WTC11 (cell line): Measurements from ENCODE around the gene KCTD11.

Source experiments
- ATF1 ChIP-seq: sonication (generic); formaldehyde crosslinking; IDR thresholded peaks from 2 replicates; pipeline ENCODE4 v1.8.1; 2023; ENCODE audit warnings: mild to moderate bottlenecking, moderate library complexity, missing genetic modification reagents
- CTCF ChIP-seq: fragments of 200-600 bp; IDR thresholded peaks from 2 replicates; pipeline ENCODE4 v1.8.0; 2022; ENCODE audit warnings: antibody characterized with exemption
- FOXK1 ChIP-seq: sonication (generic); formaldehyde crosslinking; IDR thresholded peaks from 2 replicates; pipeline ENCODE4 v1.8.0; 2022; ENCODE audit warnings: mild to moderate bottlenecking, moderate library complexity, missing genetic modification reagents
- FOXP1 ChIP-seq: sonication (generic); formaldehyde crosslinking; IDR thresholded peaks from 2 replicates; pipeline ENCODE4 v1.8.0; 2022; ENCODE audit warnings: missing genetic modification reagents, mild to moderate bottlenecking, moderate library complexity, borderline replicate concordance
- NFYB ChIP-seq: sonication (generic); formaldehyde crosslinking; conservative IDR thresholded peaks from 2 replicates; pipeline ENCODE4 v1.8.0; 2022; ENCODE audit warnings: low read depth, missing genetic modification reagents
- NR3C1 ChIP-seq: sonication (generic); formaldehyde crosslinking; conservative IDR thresholded peaks from 2 replicates; pipeline ENCODE4 v1.8.1; 2023; ENCODE audit warnings: low read depth, mild to moderate bottlenecking, missing genetic modification reagents
- TP53 ChIP-seq: sonication (generic); formaldehyde crosslinking; IDR thresholded peaks from 2 replicates; pipeline ENCODE4 v1.8.1; 2023; ENCODE audit warnings: mild to moderate bottlenecking, missing genetic modification reagents
- ZNF671 ChIP-seq: fragments of 250-450 bp; sonication (Bioruptor Pico); IDR thresholded peaks from 2 replicates; pipeline ENCODE4 v1.8.0; 2021; ENCODE audit warnings: mild to moderate bottlenecking
- TF ChIP-seq, protein P1 (sequence below): sonication (generic); formaldehyde crosslinking; IDR thresholded peaks from 2 replicates; pipeline ENCODE4 v1.8.0; 2022; ENCODE audit warnings: missing genetic modification reagents
- TF ChIP-seq, protein P2 (sequence below): sonication (generic); formaldehyde crosslinking; IDR thresholded peaks from 2 replicates; pipeline ENCODE4 v1.8.1; 2023; ENCODE audit warnings: mild to moderate bottlenecking, missing genetic modification reagents, borderline replicate concordance
- TF ChIP-seq, protein P3 (sequence below): sonication (generic); formaldehyde crosslinking; IDR thresholded peaks from 2 replicates; pipeline ENCODE4 v1.8.0; 2022; ENCODE audit warnings: mild to moderate bottlenecking, missing genetic modification reagents
- TF ChIP-seq, protein P4 (sequence below): sonication (generic); formaldehyde crosslinking; IDR thresholded peaks from 2 replicates; pipeline ENCODE4 v1.8.1; 2022; ENCODE audit warnings: missing genetic modification reagents, borderline replicate concordance
- TF ChIP-seq, protein P5 (sequence below): sonication (generic); formaldehyde crosslinking; IDR thresholded peaks from 2 replicates; pipeline ENCODE4 v1.8.1; 2023; ENCODE audit warnings: mild to moderate bottlenecking, missing genetic modification reagents, moderate library complexity
- TF ChIP-seq, protein P6 (sequence below): sonication (generic); formaldehyde crosslinking; IDR thresholded peaks from 2 replicates; pipeline ENCODE4 v1.8.1; 2023; ENCODE audit warnings: mild to moderate bottlenecking, missing genetic modification reagents

DNA sequence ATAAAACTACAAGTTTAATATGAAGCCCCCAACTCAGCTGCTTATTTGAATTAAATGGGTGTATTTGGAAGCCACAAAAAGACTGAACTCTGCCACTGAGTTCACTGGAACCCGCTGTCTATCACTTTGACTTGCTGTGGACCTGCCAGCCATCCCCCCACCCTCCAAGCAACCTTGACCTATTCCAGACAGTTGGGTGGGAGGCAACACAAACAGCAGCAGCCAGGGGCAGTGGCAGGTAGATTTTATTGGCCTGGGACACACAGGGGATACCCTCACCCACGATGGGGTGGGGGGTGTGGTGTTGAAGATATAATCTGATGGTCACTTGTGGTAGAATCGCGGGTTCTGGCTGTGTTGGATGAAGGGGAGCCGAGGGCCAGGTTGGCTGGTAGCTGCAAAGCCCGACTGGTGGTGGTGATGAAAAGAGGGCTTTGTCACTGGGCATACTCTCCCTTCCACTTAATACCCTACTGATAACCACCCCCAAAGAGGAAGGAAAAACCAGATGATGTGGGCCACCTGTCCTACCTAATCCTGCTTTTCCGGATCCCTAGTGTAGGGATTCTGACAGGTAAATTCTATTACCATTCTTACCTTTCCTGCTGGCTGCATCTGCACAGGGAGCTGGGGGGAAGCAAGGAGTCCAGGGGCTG is 39.4 kb upstream of the KCTD11 start:
- TF ChIP-seq, protein P1, sequence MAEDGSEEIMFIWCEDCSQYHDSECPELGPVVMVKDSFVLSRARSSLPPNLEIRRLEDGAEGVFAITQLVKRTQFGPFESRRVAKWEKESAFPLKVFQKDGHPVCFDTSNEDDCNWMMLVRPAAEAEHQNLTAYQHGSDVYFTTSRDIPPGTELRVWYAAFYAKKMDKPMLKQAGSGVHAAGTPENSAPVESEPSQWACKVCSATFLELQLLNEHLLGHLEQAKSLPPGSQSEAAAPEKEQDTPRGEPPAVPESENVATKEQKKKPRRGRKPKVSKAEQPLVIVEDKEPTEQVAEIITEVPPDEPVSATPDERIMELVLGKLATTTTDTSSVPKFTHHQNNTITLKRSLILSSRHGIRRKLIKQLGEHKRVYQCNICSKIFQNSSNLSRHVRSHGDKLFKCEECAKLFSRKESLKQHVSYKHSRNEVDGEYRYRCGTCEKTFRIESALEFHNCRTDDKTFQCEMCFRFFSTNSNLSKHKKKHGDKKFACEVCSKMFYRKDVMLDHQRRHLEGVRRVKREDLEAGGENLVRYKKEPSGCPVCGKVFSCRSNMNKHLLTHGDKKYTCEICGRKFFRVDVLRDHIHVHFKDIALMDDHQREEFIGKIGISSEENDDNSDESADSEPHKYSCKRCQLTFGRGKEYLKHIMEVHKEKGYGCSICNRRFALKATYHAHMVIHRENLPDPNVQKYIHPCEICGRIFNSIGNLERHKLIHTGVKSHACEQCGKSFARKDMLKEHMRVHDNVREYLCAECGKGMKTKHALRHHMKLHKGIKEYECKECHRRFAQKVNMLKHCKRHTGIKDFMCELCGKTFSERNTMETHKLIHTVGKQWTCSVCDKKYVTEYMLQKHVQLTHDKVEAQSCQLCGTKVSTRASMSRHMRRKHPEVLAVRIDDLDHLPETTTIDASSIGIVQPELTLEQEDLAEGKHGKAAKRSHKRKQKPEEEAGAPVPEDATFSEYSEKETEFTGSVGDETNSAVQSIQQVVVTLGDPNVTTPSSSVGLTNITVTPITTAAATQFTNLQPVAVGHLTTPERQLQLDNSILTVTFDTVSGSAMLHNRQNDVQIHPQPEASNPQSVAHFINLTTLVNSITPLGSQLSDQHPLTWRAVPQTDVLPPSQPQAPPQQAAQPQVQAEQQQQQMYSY (CRISPR knock-in tag): no peak
- TF ChIP-seq CTCF (no peak), NFYB (CRISPR knock-in tag) (no peak), ZNF671 (CRISPR knock-in tag) (no peak), NR3C1 (CRISPR knock-in tag) (no peak), TP53 (no peak), FOXP1 (CRISPR knock-in tag) (no peak), ATF1 (CRISPR knock-in tag) (no peak), FOXK1 (CRISPR knock-in tag) (no peak)
- TF ChIP-seq, protein P2, sequence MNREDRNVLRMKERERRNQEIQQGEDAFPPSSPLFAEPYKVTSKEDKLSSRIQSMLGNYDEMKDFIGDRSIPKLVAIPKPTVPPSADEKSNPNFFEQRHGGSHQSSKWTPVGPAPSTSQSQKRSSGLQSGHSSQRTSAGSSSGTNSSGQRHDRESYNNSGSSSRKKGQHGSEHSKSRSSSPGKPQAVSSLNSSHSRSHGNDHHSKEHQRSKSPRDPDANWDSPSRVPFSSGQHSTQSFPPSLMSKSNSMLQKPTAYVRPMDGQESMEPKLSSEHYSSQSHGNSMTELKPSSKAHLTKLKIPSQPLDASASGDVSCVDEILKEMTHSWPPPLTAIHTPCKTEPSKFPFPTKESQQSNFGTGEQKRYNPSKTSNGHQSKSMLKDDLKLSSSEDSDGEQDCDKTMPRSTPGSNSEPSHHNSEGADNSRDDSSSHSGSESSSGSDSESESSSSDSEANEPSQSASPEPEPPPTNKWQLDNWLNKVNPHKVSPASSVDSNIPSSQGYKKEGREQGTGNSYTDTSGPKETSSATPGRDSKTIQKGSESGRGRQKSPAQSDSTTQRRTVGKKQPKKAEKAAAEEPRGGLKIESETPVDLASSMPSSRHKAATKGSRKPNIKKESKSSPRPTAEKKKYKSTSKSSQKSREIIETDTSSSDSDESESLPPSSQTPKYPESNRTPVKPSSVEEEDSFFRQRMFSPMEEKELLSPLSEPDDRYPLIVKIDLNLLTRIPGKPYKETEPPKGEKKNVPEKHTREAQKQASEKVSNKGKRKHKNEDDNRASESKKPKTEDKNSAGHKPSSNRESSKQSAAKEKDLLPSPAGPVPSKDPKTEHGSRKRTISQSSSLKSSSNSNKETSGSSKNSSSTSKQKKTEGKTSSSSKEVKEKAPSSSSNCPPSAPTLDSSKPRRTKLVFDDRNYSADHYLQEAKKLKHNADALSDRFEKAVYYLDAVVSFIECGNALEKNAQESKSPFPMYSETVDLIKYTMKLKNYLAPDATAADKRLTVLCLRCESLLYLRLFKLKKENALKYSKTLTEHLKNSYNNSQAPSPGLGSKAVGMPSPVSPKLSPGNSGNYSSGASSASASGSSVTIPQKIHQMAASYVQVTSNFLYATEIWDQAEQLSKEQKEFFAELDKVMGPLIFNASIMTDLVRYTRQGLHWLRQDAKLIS (CRISPR knock-in tag): no peak
- TF ChIP-seq, protein P3, sequence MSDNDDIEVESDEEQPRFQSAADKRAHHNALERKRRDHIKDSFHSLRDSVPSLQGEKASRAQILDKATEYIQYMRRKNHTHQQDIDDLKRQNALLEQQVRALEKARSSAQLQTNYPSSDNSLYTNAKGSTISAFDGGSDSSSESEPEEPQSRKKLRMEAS (CRISPR knock-in tag): no peak
- TF ChIP-seq, protein P4, sequence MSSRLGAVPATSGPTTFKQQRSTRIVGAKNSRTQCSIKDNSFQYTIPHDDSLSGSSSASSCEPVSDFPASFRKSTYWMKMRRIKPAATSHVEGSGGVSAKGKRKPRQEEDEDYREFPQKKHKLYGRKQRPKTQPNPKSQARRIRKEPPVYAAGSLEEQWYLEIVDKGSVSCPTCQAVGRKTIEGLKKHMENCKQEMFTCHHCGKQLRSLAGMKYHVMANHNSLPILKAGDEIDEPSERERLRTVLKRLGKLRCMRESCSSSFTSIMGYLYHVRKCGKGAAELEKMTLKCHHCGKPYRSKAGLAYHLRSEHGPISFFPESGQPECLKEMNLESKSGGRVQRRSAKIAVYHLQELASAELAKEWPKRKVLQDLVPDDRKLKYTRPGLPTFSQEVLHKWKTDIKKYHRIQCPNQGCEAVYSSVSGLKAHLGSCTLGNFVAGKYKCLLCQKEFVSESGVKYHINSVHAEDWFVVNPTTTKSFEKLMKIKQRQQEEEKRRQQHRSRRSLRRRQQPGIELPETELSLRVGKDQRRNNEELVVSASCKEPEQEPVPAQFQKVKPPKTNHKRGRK (CRISPR knock-in tag): no peak
- TF ChIP-seq, protein P5, sequence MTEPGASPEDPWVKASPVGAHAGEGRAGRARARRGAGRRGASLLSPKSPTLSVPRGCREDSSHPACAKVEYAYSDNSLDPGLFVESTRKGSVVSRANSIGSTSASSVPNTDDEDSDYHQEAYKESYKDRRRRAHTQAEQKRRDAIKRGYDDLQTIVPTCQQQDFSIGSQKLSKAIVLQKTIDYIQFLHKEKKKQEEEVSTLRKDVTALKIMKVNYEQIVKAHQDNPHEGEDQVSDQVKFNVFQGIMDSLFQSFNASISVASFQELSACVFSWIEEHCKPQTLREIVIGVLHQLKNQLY: no peak
- TF ChIP-seq, protein P6, sequence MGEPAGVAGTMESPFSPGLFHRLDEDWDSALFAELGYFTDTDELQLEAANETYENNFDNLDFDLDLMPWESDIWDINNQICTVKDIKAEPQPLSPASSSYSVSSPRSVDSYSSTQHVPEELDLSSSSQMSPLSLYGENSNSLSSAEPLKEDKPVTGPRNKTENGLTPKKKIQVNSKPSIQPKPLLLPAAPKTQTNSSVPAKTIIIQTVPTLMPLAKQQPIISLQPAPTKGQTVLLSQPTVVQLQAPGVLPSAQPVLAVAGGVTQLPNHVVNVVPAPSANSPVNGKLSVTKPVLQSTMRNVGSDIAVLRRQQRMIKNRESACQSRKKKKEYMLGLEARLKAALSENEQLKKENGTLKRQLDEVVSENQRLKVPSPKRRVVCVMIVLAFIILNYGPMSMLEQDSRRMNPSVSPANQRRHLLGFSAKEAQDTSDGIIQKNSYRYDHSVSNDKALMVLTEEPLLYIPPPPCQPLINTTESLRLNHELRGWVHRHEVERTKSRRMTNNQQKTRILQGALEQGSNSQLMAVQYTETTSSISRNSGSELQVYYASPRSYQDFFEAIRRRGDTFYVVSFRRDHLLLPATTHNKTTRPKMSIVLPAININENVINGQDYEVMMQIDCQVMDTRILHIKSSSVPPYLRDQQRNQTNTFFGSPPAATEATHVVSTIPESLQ: no peak
